NCI-H146 (cell line): ENCODE data around the gene ICOSLG.
"Not testable (repeated sequence)": the region's sequence is repeated elsewhere in the genome, so short reads cannot be mapped to it uniquely, and the experiment has no call there.

Experiments
- DNase-seq: peaks from one replicate; lab custom pipeline; 2025; lab: John Stamatoyannopoulos, UW

ICOSLG gene

DNA sequence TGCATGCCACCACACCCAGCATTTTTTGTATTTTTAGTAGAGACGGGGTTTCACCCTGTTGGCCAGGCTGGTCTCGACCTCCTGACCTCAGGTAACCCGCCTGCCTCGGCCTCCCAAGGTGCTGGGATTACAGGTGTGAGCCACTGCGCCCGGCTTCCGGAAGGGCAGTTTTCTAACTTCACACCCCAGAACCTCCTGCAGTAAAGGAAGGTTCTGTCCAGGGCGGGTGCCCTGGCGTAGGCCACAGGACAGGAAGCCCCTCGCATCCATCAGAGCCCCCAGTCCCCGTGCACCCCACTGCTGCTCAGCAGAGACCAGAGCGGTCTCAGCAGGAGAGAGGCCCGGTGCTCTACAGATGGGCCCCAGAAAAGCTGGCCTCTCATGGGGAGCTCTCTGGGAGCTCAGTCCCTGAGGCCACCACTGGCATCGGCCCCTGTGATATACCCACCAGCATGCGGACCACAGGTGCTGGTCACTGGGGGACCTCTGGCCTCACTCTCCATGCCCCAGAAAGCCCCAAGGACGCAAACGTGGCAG lies 25.1 kb upstream of the ICOSLG start:
- DNase-seq: no peak

DNA sequence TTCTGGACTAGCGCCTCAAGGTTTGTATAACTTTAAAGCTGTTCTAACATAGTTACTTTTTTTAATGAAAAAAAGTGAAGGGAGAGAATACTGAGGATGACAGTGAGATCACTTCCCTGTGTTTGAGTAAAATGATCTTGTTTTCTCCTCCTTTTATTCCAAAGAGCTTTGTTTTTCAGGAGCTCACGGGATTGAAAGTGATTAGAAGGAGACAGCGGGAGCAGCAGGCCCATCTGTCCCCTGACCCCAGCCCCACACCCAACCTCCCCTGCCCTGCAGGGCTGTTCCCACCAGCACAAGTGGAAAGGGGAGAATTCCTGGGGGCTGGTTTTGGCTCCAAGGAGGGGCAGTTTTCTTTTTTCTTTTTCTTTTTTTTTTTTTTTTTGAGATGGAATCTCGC lies 23.0 kb upstream of the ICOSLG start:
- DNase-seq: no peak

DNA sequence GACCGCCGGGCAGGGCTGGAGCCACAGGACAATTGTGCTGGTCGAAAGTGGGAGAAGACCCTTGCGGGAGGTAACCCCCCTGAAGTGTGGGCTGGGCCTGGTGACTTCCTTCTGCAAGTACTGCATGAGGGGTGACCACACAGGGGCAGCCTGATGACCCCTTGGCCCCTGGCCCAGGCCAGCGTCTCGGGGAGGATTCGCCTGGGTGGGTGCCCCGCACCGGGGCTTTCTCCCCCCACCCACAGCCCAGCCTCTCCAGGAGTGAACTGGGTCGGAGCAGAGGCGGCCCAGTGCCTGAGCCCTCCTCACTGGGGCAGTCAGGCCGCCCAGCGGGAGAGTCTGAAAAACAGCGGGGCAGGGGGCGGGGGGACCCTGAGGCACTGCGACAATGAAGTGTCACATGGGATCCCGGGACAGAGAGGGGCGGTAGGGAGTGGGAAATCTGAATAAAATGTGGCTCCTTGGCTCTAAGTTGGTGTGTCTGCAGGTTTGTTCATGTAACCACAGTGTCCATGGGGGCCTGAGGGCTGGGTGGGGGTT lies 22.5 kb upstream of the ICOSLG start:
- DNase-seq: no peak

DNA sequence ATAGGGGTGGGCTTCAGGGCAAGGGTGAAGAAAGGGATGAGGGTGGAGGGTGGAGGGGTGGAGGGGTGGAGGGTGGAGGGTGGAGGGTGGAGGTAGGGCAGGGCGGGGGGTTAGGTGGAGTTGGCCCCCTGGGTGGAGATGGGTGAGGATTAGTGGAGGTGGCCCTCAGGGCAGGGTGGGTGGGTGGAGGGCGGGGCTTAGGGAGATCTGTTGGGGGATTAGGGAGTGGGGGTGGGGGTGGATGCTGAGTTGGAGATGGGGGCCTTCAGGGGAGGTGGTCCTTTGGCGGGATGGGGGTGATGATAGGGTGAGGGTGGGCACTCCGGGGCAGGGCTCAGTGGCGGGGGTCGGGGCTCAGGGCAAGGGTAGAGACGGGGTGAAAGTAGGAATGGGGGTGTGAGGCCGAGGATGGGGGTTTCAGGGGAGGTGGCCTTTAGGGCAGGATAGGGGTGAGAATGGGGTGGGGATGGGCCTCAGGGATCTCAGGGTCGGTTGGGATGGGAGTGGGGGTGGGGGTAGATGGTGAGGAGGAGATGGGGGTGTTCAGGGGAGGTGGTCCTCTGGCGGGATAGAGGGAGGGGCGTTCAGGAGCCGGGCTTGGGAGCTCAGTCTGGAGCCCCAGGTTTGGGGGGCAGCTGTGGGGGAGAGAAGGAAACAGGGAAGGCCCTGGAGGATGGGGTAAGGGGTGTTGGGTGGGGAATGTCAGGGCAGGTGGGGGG lies 21.8 kb upstream of the ICOSLG start:
- DNase-seq: no peak

DNA sequence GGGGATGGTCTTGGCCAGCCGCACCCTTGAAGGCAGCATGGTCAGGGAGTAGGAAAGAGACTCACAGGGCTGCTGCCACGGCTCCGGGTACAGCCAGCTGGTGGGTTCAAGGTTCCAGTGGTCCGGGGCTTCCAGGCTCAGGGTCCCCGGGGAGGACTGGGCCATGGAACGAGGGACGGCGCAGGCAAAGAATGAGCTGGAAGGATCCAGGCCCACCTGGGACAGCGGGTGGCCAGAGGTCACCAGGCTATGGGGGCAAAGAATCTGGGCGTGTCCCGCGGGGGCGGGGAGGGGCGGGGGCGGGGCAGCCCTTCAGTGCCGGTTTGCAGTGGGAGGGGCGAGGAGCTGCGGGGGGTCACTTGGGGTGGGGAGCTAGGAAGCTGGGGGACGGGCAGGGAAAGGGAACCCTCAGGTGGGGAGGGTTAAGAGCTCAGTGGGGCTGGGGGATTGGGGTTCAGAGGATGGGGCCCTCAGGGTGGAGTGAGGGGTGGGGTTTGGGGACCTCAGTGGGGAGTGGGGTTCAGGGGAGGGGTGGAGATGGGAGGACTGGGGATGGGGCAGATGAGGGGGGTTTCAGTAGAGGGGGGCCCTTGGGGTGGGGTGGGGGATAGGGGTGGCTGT lies 21.0 kb upstream of the ICOSLG start, which contains the start of gene DNMT3L:
Gene DNMT3L (minus strand): TSS at position 223 of the 621 bp plus-strand sequence. CDS start 638 bp downstream, outside the sequence.
- no peak for DNase-seq

DNA sequence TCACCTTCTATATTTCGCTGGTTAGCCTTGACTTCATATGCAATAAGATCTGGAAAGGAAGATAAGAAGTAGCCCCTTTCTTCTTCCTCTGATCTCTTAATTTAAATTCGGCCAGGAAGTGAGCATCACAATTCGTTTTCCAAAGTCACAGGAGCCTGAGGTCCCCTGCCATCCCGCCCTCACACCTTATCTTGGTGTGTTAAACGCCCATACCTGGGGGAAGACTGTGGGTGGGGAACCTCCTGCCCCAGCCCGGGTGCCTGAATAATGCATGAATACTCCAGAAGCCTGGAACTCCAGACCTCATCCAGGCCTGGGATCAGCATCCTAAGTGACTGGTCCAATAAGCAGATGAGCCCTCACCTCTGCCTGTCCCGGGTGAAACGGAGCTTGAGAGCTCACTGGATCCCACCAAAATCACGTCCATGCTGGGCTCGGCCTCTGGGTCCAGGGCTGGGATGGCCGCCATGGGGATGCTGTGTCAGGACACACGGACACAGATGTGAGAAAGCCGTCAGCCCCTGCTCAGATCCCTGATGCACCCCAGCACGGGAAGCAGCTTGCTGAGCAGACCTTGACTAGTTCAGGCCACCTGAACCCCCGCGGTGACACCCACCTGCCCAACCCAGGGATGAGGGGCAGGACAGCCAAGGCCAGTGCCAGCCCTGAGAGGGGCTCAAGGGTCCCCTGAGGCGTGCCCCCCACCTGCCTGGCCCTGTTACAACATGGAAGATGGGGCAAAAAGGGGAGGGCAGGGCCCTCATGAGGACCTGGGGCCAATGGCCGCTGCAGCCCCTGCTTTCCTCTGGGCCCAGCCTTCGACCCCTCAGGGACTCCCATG lies 20.3 kb upstream of the ICOSLG start:
- no peak for DNase-seq

DNA sequence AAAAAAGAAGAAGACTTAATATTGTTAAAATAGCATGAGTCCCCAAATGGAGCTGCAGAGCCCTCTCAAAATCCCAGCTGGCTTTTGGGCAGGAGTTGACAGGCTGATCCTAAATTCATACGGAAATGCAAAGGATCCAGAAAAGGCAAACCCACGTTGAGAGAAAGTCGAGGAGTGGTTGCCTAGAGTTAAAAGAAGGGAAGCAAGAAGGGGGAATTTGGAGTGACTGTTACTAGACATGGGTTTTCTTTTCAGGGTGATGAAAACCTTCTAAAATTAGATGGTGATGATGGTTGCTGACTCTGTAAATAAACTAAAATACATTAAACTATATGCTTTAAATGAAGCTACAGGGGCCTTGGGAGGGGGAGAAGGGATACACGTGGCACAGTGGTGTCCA lies 19.3 kb upstream of the ICOSLG start:
- no peak for DNase-seq

DNA sequence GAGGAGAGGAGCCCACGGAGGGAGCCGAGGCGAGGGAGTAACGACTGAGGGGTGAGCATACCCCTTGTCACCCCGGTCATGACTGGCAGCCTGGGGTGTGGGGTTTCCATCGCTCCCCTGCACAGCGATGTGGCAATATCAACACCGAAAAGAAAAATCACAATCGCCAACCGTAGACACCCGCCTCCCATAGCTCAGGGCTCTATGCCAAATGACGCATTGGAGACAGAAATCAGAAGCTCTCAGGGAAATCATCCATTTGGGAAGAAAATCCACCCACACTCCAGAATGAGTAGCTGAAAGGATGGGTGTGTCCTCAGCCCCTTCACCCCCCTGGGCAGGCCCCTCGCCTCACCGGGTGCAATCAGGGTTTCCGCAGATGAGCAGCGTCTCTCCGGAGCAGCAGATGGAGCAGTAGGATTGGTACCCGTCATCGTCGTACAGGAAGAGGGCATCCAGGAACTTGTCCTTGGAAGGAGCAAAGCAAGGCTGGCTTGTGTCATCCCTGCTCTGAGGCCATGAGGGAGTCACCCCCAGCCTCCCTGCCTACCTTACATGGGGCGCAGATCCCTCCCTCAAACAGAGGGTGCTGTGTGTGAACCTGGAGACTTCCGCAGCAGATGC lies 18.5 kb upstream of the ICOSLG start:
- no peak for DNase-seq

DNA sequence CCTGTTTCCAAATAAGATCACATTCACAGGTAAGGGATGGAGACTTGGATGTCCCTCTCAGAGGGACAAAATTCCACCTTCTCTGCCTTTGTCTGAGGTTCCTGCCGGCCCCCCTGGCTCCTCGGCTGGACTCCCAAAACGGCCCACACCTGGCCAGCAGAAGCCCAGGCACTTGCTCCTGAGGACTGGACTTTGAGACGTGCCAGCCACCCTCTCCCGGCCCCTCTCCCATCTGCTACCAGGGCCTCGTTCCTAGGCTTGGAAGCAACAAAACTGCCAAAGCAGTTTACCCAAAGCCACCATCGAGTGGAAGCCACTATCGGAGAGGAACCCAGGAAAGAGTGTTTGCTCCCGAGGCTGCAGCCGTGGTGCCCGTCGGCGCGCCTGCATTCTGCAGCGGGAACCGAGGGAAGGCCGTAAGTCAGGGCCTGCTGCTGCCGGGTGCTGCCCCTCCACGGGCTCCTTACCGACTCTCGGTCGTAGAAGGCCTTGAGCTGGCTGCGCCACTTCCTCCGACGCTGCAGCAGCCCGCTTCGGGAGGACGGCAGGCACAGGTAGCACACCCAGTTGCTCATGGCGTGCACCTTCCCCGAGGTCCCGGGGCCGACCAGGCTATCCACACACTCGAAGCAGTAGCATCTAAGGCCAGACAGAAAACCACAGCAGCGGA lies 17.4 kb upstream of the ICOSLG start:
- DNase-seq: no peak

DNA sequence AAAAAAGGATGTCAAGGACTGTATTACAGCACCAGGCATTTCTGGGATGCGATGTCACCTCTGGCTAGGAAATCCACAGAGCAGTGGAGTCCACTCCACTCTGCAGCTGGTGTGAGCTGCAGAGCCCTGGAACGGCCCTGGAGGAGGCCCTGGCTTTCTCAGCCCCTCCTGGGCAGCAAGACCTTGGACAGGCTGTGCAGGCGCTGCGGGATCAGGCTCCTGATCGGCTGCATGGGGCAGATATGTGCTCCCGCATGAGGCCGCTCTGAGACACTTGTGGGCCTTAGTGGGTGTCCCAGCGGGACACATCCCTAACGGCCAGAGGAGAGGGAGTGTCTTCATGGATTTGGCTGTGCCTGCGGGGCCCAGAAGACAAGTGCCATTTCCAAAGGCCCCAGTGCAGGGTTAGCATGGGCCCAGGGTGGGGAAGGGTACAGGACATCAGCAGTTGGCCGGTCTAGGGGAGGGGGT lies 14.8 kb upstream of the ICOSLG start:
- DNase-seq: no peak

DNA sequence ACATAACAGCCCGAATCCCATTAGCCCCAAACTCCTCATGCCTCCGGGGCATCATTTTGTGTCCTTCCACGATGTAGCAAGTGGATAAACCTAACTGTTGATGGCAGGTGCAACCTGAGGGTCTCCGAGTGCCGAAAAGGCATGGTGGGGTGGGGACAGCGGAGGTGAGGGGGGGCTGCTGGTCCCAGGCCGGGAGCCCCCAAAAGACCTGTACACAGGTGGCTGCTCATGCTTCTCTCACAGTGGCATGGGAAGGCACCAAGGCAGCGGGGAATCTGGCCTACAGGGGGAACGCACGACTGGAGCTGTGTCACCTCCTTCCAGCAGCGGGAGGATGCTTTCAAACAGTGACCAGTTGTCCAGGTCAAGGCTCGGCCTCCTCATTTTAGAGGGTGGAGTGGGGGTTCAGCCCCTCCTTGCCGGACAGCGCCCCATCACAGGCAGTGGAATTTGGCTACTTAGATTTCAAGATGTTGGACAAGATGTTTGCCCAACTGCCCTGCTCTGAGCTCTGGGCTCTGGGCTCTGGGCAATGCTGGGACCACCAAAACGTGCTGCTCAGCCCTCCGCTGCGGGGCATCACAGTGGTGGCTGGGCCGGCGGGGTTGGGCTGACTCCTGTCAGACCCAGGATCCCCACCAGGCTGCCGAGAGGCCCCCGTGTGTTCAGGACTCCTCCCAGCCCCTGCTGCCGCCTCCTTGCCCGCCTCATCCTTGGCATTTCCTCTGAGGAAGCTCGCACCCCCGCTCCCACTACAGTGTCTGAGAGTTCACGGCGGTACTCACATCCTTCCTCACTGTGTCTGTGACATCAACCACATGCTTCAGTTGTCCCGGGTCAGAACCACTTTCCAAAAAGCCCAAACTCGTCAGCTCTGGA lies 13.3 kb upstream of the ICOSLG start:
- DNase-seq: no peak

DNA sequence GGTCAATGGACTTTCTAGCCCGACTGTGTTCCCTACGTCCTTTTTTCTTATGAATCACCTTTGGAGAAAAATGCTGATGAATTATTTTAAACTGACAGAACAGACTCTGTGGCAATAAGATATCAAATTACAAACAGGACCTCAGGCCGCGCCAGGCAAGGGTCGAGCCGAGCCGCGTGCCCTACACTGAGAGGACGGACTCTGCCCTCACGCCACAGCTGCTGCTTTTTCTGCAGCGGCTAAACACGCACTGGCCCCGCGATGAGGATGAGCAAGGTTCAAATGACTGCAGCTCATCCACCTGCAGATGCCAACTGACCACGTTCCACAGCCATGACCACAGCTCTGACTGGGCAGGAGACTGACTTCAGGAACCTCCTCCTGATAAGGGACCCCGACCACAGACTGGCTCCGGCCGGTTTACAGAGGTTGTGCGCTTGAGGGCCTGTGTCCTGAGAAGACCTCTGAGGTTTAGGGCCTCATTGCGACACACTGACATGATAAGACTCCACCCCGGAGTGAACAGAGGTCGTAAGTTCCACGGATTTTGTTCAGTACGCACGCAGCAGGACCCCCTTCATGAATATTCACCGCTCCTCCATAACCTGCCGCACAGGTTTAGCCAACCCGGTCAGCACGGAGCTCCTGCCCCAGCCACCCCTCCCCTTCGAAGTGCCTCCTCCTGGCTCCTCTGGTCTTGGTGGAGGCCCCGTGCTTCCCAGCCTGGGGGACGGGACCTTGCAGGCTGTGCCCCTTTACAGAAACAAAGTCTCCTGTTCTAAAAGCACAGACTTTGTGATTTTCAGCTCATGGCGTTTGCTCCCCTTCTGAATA lies 8.7 kb upstream of the ICOSLG start:
- not testable (repeated sequence) for DNase-seq

DNA sequence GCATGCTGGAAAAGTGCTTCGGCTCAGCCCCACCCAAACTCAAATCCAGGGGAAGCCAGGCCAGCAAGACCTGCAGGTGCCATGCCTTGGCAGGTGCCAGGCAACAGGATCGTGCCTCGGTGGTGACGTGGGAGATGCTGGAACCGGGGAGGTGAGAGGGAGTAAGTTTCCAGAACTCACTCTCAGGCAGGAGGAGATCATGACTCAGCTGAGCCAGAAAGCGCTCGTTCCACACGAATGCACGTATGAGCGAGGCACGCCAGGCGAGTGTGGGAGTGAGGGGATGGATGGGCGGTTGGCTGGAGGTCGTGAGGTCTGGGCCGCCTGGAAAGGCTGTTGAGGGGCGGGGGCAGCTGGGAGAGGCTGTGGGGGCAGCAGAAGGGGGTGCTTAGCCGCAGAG lies 7.2 kb upstream of the ICOSLG start:
- not testable (repeated sequence) for DNase-seq

DNA sequence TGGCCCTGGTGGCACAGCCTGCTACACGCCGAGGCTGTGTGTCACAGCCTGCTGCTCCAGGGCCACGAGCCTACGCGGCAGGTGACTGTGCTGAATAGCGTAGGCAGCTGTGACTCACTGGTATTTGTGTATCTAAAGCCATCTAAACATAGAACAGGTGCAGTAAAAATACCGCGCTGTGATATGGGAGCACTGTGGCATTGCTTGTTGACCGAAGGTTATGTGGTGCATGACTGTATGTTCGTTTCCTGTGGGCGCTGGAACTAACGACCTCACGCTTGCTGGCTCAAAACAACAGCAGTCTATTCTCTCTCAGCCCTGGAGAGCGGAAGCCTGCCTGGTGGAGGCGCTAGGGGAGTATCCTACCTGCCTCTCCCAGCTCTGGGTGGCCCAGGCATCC lies 3.2 kb upstream of the ICOSLG start:
- DNase-seq: not testable (repeated sequence)

DNA sequence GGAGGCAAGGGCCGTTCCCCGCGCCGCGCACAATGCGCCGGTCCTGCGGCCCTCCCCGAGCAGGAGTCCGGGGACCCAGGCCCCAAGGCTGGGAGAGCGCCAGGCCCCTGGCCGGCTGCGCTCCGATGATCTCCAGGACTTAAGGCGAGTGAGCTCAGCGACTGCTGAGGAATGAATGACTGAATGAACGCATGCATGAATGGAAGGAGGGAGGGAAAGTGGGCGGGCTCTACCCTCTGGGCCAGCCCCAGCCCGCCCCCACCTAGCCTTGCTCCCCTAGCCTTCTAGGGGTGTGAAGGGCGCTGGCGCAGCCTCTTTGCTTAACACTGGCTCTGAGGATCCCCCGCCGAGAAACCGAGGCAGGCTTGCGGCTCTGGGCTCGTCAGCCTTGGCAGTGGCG lies 538 bp upstream of the ICOSLG start:
- DNase-seq: not testable (repeated sequence)

DNA sequence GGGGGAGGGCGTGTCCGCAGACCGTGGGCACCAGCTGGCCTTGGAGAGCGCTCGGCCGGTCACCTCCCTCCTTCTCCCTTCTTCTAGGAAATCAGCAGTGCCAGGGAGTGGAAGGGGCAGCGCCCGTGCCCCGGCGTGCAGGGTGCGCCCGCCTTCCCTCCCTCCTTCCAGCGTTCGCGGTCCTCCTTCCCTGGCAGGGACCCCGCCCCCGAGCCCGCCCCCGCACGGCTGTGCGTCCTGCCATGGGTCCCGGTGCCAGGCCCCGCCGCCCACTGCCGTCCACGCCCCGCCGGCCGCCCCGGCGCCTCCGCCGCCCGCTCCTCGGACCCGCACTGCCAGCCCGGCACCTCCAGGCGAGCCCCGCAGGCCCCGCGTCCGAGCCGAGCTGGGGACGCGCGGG lies 390 bp downstream of the ICOSLG start:
- not testable (repeated sequence) for DNase-seq

DNA sequence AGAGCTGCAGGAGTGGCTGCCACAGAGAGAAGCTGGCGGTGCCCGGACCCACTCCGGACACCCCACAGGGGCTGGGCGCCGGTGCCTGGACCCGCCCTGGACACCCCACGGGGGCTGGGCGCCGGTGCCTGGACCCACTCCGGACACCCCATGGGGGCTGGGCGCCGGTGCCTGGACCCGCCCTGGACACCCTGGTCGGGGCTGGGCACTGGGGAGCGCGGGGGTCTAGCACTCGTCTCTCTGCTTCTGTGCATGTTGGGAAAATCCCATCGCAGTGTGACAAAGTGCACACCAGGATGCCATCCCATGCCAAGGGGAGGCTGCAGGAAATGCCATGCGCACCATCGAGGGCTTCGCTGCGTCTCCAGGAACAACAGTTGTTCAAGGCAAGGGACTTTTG lies 11.2 kb downstream of the ICOSLG start:
- not testable (repeated sequence) for DNase-seq

DNA sequence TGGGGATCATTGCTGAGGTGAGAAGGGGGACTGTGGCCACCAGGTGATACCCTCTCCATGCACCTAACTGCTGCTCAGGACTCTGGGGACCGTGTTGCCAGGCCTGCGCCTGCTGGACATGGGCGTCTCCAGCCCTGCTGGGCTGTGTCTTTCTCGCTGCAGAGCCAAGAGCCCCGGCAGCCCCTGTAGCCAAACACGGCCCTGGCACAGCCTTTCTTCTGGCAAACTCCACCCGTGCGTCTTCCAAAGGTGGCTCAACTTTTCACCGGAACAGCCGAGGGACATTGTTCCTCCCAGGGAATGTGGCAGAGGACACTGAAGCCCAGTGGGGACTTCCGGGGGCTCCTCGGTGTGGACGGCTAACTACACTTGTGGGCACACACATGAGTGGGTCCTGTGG lies 12.6 kb downstream of the ICOSLG start:
- not testable (repeated sequence) for DNase-seq

DNA sequence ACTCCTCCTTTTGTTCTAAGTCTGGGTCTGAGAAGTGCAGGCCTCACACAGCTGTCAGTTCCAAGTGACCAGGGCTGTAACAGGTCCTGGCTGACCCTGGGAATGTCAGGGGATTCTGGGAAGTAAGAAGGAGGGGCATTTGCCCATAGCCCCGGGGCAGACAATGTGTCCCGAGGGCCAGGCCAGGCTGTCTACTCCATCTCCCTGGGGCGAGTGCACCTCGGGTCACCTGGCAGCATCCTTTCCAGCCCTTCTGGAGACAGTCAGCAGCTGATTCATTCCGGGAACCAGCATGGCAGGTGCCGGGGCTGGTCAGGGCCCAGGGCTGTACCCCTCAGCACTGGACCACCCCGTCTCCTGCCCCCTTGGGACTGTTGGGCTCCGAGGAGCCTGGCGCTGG lies 13.1 kb downstream of the ICOSLG start:
- not testable (repeated sequence) for DNase-seq
